Small intestine (tissue), 7 donors: Measurements from ENCODE around the gene SV2C. TPM values are rescaled to one million over a fixed set of nuclear protein-coding genes. Genes with fewer than 3 reads are reported as not detected.
A peak's percentile ranks its signal among the peaks of the same experiment; 100 is the strongest.

Source experiments
- DNase-seq, 2 donors: peaks; one replicate each; pipeline versions ENCODE4 v3.0.0 to v3.0.0-alpha.2; 2013
- FAIRE-seq: peaks from 2 replicates; lab custom pipeline; 2012; peaks lifted over from hg19 to GRCh38; lab: Jason Lieb, UNC
- H3K27ac ChIP-seq, 3 donors: one replicate each; pipeline ENCODE4 v1.5.1; 2013; ENCODE audit warnings: low read length in 2 of 3, mild to moderate bottlenecking in 2 of 3, control low read depth in 1 of 3, inconsistent platforms in 1 of 3, low read depth in 1 of 3, moderate library complexity in 1 of 3
- H3K27me3 ChIP-seq, 3 donors: one replicate each; pipeline ENCODE4 v1.6.1; 2013; ENCODE audit warnings: low read length in 3 of 3, inconsistent platforms in 1 of 3; ENCODE audit not compliant: control insufficient read depth in 3 of 3, insufficient read depth in 3 of 3
- H3K36me3 ChIP-seq, 3 donors: one replicate each; pipeline ENCODE4 v1.6.1; 2013; ENCODE audit warnings: low read length in 3 of 3, inconsistent platforms in 1 of 3, low read depth in 1 of 3, mild to moderate bottlenecking in 1 of 3, moderate library complexity in 1 of 3; ENCODE audit not compliant: control insufficient read depth in 3 of 3, insufficient read depth in 2 of 3
- H3K4me1 ChIP-seq, 3 donors: one replicate each; pipeline ENCODE4 v1.6.1; 2013; ENCODE audit warnings: low read length in 2 of 3, inconsistent platforms in 1 of 3, low read depth in 1 of 3, mild to moderate bottlenecking in 1 of 3, moderate library complexity in 1 of 3; ENCODE audit not compliant: control insufficient read depth in 3 of 3, insufficient read depth in 2 of 3
- H3K4me3 ChIP-seq, 3 donors: one replicate each; pipeline ENCODE4 v1.5.1; 2013; ENCODE audit warnings: low read length in 3 of 3, control low read depth in 1 of 3, inconsistent platforms in 1 of 3, low read depth in 1 of 3, mild to moderate bottlenecking in 1 of 3, moderate library complexity in 1 of 3
- H3K9me3 ChIP-seq, 2 donors: one replicate each; pipeline ENCODE4 v1.6.1; 2013; ENCODE audit warnings: low read depth in 1 of 2, low read length in 1 of 2; ENCODE audit not compliant: control insufficient read depth in 2 of 2, insufficient read depth in 1 of 2
- WGBS, 3 donors: extraction: QIAGEN DNeasy Blood & Tissue Kit; methylation state at CpG; one replicate each; pipeline ENCODE4 v1.1.7; 2013; 5-methylcytosine and 5-hydroxymethylcytosine counted together
- polyA plus RNA-seq, 4 donors: library from polyadenylated mRNA; stranded (reverse) in 3 of 4; unstranded in 1 of 4; fragments of 200-250 nt in 3 of 4; fragments of 120-200 nt in 1 of 4; gene quantifications; one replicate each; pipeline versions ENCODE4 v1.2.1 to v1.2.3, GENCODE V29; 2013
- donor health status: healthy with polysubstance abuse.
- donor health status: control.
- donor health status: control.
- donor health status: Bipolar disorder and iron deficiency.
- donor health status: healthy.

SV2C gene
- polyA plus RNA-seq, 4 donors: 0.03 to 1.6 TPM; not detected in 2

- H3K27ac ChIP-seq: no peak overlapping the region
- H3K27me3 ChIP-seq: peaks cover 0 to 2% (median 0%) of the 10 kb centered on the region in 3 donors
- DNase-seq: no peak
- FAIRE-seq: no peak
- no peaks in the 10 kb centered on the region for H3K9me3 ChIP-seq
- WGBS, 3 donors: 68 to 74% (median 74%) methylated on average over 3 of the region's 3 CpGs
- H3K4me3 ChIP-seq: no peak overlapping the region
- no peaks in the 10 kb centered on the region for H3K4me1 ChIP-seq
- no peaks in the 10 kb centered on the region for H3K36me3 ChIP-seq
These were observed 111.2 kb downstream of the SV2C start for GRCh38 chr5:76194340-76194739.

- no peak for FAIRE-seq
- Histone ChIP-seq H3K27me3 (peaks cover 0 to 2% (median 0%) of the 10 kb centered on the region in 3 donors), H3K4me1 (no peaks in the 10 kb centered on the region), H3K36me3 (no peaks in the 10 kb centered on the region), H3K27ac (no peak overlapping the region), H3K9me3 (no peaks in the 10 kb centered on the region), H3K4me3 (no peak overlapping the region)
- no peak for DNase-seq
- WGBS, 3 donors: 93 to 95% (median 94%) methylated on average over 3 of the region's 3 CpGs
These were observed 113.3 kb downstream of the SV2C start for GRCh38 chr5:76196457-76196856.

GRCh38 chr5:76196886-76197489, 113.8 kb downstream of the SV2C start:
- no peak for FAIRE-seq
- no peak for DNase-seq
- no peaks in the 10 kb centered on the region for H3K9me3 ChIP-seq
- H3K36me3 ChIP-seq: no peaks in the 10 kb centered on the region
- H3K4me1 ChIP-seq: no peaks in the 10 kb centered on the region
- WGBS, 3 donors: 88 to 91% (median 90%) methylated on average over 2 of the region's 2 CpGs
- H3K27ac ChIP-seq: no peak overlapping the region
- peaks cover 0 to 2% (median 0%) of the 10 kb centered on the region in 3 donors for H3K27me3 ChIP-seq
- H3K4me3 ChIP-seq: no peak overlapping the region

GRCh38 chr5:76197726-76198125, 114.5 kb downstream of the SV2C start:
- no peaks in the 10 kb centered on the region for H3K9me3 ChIP-seq
- 65 to 80% (median 66%) methylated on average over 3 of the region's 3 CpGs for WGBS, 3 donors
- peak in 1 of 2 donors; percentile 64 for DNase-seq
- FAIRE-seq: no peak
- no peaks in the 10 kb centered on the region for H3K4me1 ChIP-seq
- H3K27ac ChIP-seq: no peak overlapping the region
- peaks cover 0 to 2% (median 0%) of the 10 kb centered on the region in 3 donors for H3K27me3 ChIP-seq
- H3K36me3 ChIP-seq: no peaks in the 10 kb centered on the region
- no peak overlapping the region for H3K4me3 ChIP-seq

GRCh38 chr5:76199336-76200318, 116.4 kb downstream of the SV2C start:
- no peaks in the 10 kb centered on the region for H3K36me3 ChIP-seq
- peaks cover 0 to 1% (median 0%) of the 10 kb centered on the region in 3 donors for H3K4me1 ChIP-seq
- H3K27ac ChIP-seq: no peak overlapping the region
- 59 to 80% (median 68%) methylated on average over 6 of the region's 6 CpGs for WGBS, 3 donors
- peaks cover 0 to 2% (median 0%) of the 10 kb centered on the region in 3 donors for H3K27me3 ChIP-seq
- H3K4me3 ChIP-seq: no peak overlapping the region
- no peaks in the 10 kb centered on the region for H3K9me3 ChIP-seq
- DNase-seq (no peak), FAIRE-seq (no peak)

- H3K4me1 ChIP-seq: peaks cover 0 to 1% (median 0%) of the 10 kb centered on the region in 3 donors
- H3K27me3 ChIP-seq: no peaks in the 10 kb centered on the region
- DNase-seq (no peak), FAIRE-seq (no peak)
- no peaks in the 10 kb centered on the region for H3K9me3 ChIP-seq
- H3K4me3 ChIP-seq: no peak overlapping the region
- no peaks in the 10 kb centered on the region for H3K36me3 ChIP-seq
- no peak overlapping the region for H3K27ac ChIP-seq
- WGBS, 3 donors: 76 to 80% (median 77%) methylated on average over 5 of the region's 5 CpGs
These were observed 119.0 kb downstream of the SV2C start for GRCh38 chr5:76202182-76202581.

GRCh38 chr5:76204191-76204590, 121.0 kb downstream of the SV2C start:
- FAIRE-seq (no peak), DNase-seq (peak in 1 of 2 donors; percentile 24)
- Histone ChIP-seq H3K9me3 (no peaks in the 10 kb centered on the region), H3K27ac (no peak overlapping the region), H3K4me1 (peaks cover 0 to 1% (median 0%) of the 10 kb centered on the region in 3 donors), H3K27me3 (no peaks in the 10 kb centered on the region), H3K36me3 (no peaks in the 10 kb centered on the region), H3K4me3 (no peak overlapping the region)
- WGBS, 3 donors: 13 to 50% (median 30%) methylated on average over 1 of the region's 1 CpG

- Histone ChIP-seq H3K36me3 (no peaks in the 10 kb centered on the region), H3K27ac (no peak overlapping the region), H3K9me3 (peaks cover 2 to 4% of the 10 kb centered on the region in 2 donors), H3K4me3 (no peak overlapping the region), H3K4me1 (peaks cover 0 to 1% (median 0%) of the 10 kb centered on the region in 3 donors), H3K27me3 (no peaks in the 10 kb centered on the region)
- WGBS, 3 donors: 18 to 45% (median 35%) methylated on average over 3 of the region's 3 CpGs
- FAIRE-seq (no peak), DNase-seq (peak in 1 of 2 donors; percentile 29)
These were observed 121.5 kb downstream of the SV2C start for GRCh38 chr5:76204713-76205112.
